NCI-H460 (cell line): Measurements from ENCODE around the gene AS3MT. TPM values are rescaled to one million over a fixed set of nuclear protein-coding genes. Genes with fewer than 3 reads are reported as not detected.
"Not testable (repeated sequence)": the region's sequence is repeated elsewhere in the genome, so short reads cannot be mapped to it uniquely, and the experiment has no call there.

Experiments used
- DNase-seq: peaks from one replicate; pipeline ENCODE4 v3.0.0-alpha.2; 2016; ENCODE audit warnings: low read depth; ENCODE audit errors: extremely low read depth
- polyA plus RNA-seq: library from polyadenylated mRNA; depleted of rRNA; stranded (reverse); fragments of >200 nt; gene quantifications from 2 replicates; pipeline ENCODE4 v1.2.3, GENCODE V29; 2014; cell fraction: nucleus; rRNA removed
- total RNA-seq: library from RNA; depleted of rRNA; stranded (reverse); fragments of >200 nt; shearing (Covaris generic); gene quantifications from 2 replicates; pipeline ENCODE4 v1.2.3, GENCODE V29; 2014; rRNA removed

AS3MT gene, protein sequence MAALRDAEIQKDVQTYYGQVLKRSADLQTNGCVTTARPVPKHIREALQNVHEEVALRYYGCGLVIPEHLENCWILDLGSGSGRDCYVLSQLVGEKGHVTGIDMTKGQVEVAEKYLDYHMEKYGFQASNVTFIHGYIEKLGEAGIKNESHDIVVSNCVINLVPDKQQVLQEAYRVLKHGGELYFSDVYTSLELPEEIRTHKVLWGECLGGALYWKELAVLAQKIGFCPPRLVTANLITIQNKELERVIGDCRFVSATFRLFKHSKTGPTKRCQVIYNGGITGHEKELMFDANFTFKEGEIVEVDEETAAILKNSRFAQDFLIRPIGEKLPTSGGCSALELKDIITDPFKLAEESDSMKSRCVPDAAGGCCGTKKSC
- total RNA-seq: 2.3 and 2.5 TPM in 2 replicates
- 3.8 and 8.6 TPM in 2 replicates for polyA plus RNA-seq

- peak; percentile 17 for DNase-seq
These were observed at the start of gene AS3MT for GRCh38 chr10:102869258-102870198. Gene AS3MT, plus strand, starts transcription at chr10:102869470. Its CDS starts 123 bp downstream, at chr10:102869593.

DNA sequence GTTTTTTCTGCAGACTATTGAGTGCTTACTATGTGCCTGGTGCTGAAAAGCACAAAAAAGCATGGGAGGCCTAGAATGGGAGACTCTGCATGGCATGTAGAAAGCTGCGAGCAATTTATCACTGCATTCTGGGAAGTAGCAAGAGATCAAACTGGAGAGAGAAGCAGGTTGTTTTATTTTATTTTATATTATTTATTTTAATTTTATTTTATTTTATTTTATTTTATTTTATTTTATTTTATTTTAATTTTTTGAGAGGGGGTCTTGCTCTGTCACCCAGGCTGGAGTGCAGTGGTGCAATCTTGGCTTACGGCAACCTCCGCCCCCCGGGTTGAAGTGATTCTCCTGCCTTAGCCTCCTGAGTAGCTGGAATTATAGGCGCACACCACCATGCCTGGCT, 49.3 kb upstream of the AS3MT start:
- not testable (repeated sequence) for DNase-seq

DNA sequence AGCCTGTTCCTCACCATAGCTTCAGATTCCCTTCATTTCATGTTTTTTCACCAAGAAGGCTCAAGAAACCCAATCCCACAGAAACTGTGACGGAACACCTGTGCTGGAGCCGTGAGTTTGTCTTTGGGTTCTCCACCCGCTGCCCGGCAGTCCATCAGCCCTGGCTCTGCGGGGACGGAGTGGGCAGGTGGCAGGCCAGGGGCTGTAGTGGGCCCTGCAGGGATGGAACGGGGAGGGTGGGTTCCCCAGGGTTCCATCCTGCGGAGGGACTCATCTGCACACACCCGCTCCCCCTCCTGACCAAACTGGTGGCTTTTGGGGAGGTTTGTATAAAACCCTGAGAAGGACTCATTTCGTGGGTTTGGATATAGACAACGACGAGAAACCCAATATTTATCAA, 47.0 kb upstream of the AS3MT start:
- no peak for DNase-seq

DNA sequence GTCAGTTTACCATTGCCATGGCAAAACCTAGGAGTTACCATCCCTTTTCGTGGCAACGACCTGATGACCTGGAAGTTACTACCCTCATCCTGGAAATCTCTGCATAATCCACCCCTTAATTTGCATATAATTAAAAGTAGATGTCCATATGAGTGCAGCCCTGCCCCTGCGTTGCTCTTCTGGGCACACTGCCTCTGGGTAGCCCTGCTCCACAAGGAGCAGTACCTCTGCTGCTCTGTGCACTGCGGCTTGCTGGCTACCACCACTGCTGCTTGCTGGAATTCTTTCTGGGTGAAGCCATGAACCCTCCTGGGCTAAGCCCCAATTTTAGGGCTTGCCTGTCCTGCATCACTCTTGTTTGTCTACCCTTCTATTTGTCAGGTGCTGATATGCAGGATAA, 44.6 kb upstream of the AS3MT start:
- no peak for DNase-seq

DNA sequence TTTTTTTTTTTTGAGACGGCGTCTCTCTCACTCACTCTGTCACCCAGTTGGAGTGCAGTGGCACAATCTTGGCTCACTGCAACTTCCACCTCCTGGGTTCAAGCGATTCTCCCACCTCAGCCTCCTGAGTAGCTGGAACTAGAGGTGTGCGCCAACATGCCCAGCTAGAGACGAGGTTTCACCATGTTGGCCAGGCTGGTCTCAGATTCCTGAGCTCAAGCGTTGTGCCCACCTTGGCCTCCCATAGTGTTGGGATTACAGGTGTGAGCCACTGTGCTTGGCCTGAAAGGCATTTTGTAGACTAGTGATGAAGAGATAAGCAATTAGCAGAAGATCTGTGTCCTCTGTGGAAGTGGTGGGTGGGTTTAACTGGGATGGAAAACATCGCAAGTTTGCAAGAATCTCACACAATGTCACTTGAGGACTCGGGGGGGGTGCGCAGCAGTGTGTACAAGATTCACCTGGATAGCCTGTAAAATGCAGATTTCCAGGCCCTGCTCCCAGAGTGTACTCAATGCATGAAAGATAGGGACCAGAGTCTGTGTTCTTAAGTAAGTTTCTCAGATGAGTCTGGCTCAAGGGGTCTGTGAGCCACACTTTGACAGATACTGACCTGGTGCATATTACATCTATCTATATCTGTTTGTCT, 43.0 kb upstream of the AS3MT start:
- no peak for DNase-seq

DNA sequence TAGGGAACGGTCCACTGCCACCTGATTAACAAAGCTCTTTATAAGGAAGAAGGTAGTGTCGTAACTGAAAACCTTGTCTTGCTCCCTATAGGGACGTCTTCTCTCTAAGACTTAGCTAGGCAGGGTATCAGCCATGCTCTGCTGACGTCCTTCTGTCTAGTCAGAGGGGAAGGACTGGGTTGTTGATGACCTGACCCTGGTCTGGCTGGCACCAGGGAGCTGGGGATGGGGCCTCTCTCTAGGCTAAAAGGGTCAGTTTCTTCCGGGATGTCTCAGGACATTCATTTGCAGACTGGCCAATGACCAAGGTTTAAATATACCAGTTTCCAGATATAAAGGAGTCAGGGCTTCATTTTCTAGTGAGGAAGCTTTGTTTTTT, 41.7 kb upstream of the AS3MT start:
- DNase-seq: no peak

GRCh38 chr10:102831322-102832071, 37.8 kb upstream of the AS3MT start:
- no peak for DNase-seq

DNA sequence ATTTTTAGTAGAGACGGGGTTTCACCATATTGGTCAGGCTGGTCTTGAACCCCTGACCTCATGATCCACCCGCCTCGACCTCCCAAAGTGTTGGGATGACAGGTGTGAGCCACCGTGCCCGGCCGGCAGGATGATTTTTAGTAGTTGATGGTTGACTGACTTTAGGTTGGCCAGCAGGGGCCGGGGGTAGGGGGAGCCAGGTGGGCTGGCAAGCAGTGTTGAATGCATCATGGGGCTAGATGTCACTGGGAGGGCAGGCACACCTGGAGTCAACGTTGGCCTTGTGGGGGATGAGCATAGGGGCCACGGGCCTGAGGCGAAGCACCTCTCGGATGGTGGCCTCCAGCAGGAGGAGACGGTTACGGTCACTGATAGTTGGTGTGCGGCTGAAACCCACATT, 37.0 kb upstream of the AS3MT start:
- no peak for DNase-seq

DNA sequence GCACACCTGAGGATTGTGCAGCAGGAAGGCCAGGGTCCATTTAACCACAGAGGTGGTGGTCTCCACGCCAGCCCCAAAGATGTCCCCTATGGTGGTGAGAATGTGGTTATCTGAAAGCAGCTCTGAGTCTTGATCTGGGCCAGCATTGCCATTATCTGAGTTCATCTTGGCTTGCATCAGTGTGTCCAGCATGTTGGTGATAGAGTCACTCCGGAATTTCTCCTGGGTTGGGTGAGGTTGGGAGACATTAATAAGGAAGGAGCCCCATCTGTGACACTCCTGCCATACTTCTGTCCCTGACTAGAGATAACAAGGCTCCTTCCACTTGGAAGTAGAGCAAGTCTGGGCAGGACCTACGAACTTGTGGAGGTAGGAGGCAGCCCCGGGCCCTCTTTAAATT, 36.3 kb upstream of the AS3MT start:
- DNase-seq: no peak

DNA sequence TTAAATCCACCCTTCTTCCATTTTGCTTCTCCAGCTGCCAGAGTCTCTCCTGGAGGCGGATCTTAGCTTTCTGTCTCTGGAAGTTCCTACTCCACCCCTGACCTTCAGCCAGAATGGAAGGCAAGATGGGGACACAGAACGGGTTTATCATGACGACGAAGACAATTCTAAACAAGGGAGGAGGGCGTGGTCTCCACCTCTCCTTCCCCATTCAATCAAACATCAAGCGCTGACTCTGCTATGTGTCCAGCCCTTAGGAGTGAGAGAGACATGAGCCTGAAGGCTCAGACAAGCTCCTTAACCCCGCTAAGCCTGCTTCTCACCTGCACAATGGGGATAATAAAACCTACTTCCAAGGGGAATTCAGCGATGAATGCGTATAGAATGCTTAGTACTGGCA, 35.1 kb upstream of the AS3MT start:
- DNase-seq: no peak

DNA sequence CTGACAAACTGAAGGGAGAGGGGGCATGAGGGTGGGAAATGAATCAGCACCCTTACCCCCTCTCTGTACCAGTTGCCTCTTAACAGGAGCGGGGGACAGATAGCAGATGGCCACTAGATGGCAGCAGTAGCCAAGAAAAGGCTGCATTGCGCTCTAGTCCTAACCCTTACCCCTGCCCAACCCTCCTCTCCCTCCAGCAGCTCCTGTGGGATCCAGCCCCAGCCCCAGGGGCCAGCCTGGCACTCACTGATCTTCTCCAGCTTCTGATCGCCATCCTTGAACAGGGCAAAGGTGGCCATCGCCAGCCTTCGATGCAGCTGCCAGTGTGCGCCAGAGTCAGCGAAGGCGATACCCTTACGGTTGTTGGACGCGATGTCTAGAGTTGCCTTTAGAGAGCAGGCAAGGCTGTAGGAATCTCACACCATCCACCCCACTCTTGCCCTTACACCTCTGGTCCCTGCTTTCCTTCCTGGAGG, 34.2 kb upstream of the AS3MT start:
- peak; percentile 78 for DNase-seq

DNA sequence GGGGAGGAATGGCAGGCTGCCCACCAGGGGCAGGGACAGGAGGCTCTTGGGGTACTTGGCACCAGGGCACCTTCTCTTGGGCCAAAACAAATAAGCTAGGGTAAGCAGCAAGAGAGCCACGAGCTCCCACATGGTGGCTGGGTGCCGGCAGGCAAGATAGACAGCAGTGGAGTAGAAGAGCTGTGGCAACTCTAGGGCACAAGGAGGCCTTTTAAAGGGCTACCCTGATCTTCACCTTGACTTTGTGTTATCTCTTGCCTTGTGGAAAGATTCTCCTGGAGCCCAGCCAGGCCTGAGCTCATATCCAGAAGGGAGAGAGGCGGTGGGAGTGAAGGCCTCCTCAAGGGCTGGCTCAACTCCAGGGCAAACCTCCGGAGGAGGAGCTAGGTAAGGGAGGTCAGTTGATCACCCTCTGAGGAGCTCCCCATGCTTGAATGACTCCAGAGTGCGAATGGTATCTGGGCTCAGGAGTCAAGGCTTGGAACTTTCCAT, 32.0 kb upstream of the AS3MT start, which contains the start of gene CYP17A1:
Gene CYP17A1, minus strand, starts transcription at position 184 of the 492 bp plus-strand sequence. Its CDS starts 52 bp downstream, at position 132.
- no peak for DNase-seq

- not testable (repeated sequence) for DNase-seq
These were observed 30.9 kb upstream of the AS3MT start for GRCh38 chr10:102838276-102838927.

- DNase-seq: no peak
These were observed 27.4 kb upstream of the AS3MT start for GRCh38 chr10:102841827-102842345.

GRCh38 chr10:102843139-102843538, 26.1 kb upstream of the AS3MT start:
- DNase-seq: not testable (repeated sequence)

GRCh38 chr10:102844190-102844776, 25.0 kb upstream of the AS3MT start:
- not testable (repeated sequence) for DNase-seq

DNA sequence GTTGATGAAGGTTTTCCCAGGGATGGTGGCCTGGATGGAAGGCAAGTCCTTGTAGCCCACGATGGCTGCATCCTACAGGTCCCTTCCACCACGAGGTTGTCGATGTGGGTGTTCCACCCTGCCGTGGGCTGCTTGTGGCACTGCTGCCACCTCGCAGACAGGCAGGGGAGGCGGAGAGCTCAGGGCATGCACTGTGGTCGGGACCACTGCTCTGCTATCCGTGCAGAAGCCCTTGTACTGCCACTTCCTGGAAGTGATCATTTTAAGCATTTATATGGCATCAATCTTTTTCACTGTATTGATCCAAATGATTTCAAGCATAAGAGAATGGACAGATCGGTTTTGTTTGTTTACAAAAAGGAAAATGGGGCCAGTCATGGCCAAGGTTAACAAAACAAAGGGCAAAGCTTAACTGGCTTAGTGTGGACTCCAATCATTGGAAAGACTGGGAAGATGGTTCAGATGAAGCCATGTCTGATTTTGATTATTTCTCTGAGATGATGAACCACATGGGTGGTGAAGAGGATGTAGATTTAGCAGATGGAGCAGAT, 23.8 kb upstream of the AS3MT start:
- DNase-seq: no peak

GRCh38 chr10:102850025-102850518, 19.2 kb upstream of the AS3MT start:
- no peak for DNase-seq
